BLaER1 (cell line): ENCODE measurements around the gene VWA8.
"Not testable (repeated sequence)": the region's sequence is repeated elsewhere in the genome, so short reads cannot be mapped to it uniquely, and the experiment has no call there.

Experiments
- H3K27ac ChIP-seq: shearing (Covaris generic); formaldehyde crosslinking; 2 replicates; pipeline ENCODE4 v1.8.1; 2022
- H3K27me3 ChIP-seq: shearing (Covaris generic); formaldehyde crosslinking; 2 replicates; pipeline ENCODE4 v1.8.1; 2022
- H3K36me3 ChIP-seq: shearing (Covaris generic); formaldehyde crosslinking; 2 replicates; pipeline ENCODE4 v1.8.1; 2022
- H3K4me1 ChIP-seq: shearing (Covaris generic); formaldehyde crosslinking; 2 replicates; pipeline ENCODE4 v1.8.1; 2022
- H3K4me2 ChIP-seq: shearing (Covaris generic); formaldehyde crosslinking; 2 replicates; pipeline ENCODE4 v1.8.1; 2022
- H3K4me3 ChIP-seq: shearing (Covaris generic); formaldehyde crosslinking; 2 replicates; pipeline ENCODE4 v1.8.1; 2022
- H3K9ac ChIP-seq: shearing (Covaris generic); formaldehyde crosslinking; 2 replicates; pipeline ENCODE4 v1.8.1; 2022
- H3K9me3 ChIP-seq: shearing (Covaris generic); formaldehyde crosslinking; 2 replicates; pipeline ENCODE4 v1.8.1; 2022
- H4K20me1 ChIP-seq: shearing (Covaris generic); formaldehyde crosslinking; 2 replicates; pipeline ENCODE4 v1.8.1; 2022
- Cebpa-rat ChIP-seq: shearing (Covaris generic); IDR thresholded peaks from 2 replicates; pipeline ENCODE4 v1.8.1; 2022

The VWA8 gene

DNA sequence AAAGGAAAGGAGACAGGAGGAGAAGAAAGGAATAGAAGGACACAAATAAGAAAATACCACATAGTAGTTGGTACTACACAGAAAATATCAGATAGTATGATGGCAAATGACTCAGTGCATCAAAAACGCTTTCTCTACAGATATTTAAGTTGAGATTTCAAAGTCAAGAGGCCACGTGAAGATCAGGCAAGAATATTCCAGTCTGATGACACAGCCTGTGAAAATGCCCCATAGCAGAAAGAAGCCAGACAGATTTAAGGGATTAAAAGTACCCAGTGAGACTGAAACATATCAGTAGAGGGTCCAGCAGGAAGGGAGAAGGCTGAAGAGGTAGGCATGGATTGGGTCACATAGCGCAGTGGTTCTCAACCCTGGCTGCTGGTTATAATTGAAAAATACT is 113.7 kb downstream of the VWA8 start:
- Histone ChIP-seq H4K20me1 (no peaks in the 10 kb centered on the region), H3K4me3 (no peak overlapping the region), H3K4me2 (no peak overlapping the region), H3K27ac (no peak overlapping the region), H3K9me3 (peaks cover 10% of the 10 kb centered on the region; the same call in 1 of the 2 replicates), H3K9ac (no peak overlapping the region), H3K36me3 (no peaks in the 10 kb centered on the region; the same call in none of the 2 replicates), H3K27me3 (no peaks in the 10 kb centered on the region), H3K4me1 (peaks cover 11% of the 10 kb centered on the region)
- no peak for TF ChIP-seq Cebpa-rat

DNA sequence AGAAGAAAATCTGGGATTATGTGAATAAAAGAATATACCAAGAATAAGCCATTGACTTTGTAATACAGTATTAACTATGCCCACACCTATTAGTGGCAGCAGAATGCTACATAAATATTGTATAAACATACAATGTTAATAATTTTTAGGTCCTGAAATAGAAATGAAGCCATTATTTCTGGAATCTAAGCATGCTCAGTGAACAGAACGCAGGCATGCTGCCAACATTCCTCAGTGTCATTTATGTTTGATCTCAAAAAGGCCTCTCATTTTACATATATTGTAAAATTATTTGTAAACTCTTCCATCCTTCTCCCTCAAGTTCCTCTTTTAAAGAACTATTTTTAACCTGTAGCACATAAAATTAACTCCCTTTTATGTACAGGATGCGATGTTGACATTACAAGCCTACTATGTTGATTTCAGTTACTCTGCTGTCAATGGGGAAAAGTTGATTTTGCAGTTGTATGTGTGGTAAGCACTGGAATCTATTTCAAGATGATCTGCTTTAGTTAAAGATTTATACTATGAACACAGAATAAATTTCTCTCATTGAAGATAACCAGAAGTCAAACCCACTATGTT is 118.8 kb downstream of the VWA8 start:
- Histone ChIP-seq H3K4me1 (peaks cover 28% of the 10 kb centered on the region), H3K27me3 (no peaks in the 10 kb centered on the region), H3K9ac (no peak overlapping the region), H4K20me1 (no peaks in the 10 kb centered on the region), H3K4me3 (no peak overlapping the region), H3K27ac (0 out of 2 replicates have a peak overlapping the region, but pooled peaks have one; percentile 28), H3K9me3 (peaks cover 10% of the 10 kb centered on the region; the same call in 1 of the 2 replicates), H3K4me2 (peak overlapping the region; percentile 68), H3K36me3 (peaks cover 8% of the 10 kb centered on the region; the same call in 1 of the 2 replicates)
- TF ChIP-seq Cebpa-rat = no peak

DNA sequence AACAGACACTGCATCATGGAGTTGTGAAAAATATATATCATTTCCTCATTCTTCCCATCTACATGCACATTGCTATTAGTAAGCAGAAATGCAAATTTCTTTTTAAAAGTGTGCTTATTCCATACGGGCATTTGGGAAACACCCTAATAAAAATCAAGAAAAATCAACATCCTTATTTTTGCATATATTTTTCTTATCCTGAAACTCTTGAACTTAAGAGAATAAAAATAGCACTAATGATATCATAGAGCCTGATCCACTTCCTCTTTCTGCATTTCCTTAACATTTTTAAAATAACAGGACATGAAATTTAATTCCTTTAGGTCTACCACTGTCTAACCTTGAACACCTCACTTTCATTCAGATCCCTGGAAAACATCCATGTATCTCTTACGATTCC is 123.3 kb downstream of the VWA8 start:
- H3K27me3 ChIP-seq = no peaks in the 10 kb centered on the region
- H3K36me3 ChIP-seq = peaks cover 14% of the 10 kb centered on the region; the same call in 1 of the 2 replicates
- no peak overlapping the region for H3K9ac ChIP-seq
- no peak overlapping the region for H3K27ac ChIP-seq
- peaks cover 5% of the 10 kb centered on the region for H3K9me3 ChIP-seq
- TF ChIP-seq Cebpa-rat = no peak
- no peaks in the 10 kb centered on the region for H4K20me1 ChIP-seq
- H3K4me2 ChIP-seq = peak overlapping the region; percentile 23
- H3K4me1 ChIP-seq = peaks cover 23% of the 10 kb centered on the region
- no peak overlapping the region for H3K4me3 ChIP-seq

DNA sequence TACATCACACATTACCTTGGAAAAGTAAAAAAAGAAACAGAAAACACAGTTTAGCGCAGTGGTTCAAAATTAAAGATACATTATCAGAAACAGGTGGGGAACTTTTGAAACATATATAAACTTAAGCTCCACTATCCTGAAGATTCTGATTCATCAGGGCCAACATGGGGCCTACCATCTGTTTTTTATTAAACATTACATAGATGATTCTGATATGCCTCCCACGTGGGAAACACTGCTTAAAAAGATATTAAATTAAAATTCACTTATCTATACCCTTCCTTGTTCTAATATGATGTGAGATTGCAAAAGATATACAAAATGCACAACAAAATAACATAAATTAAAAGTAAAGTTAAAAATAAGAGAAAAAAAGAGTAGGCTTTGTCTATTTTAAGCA is 125.0 kb downstream of the VWA8 start:
- Histone ChIP-seq H3K4me1 (peaks cover 14% of the 10 kb centered on the region), H4K20me1 (no peaks in the 10 kb centered on the region), H3K36me3 (peaks cover 14% of the 10 kb centered on the region; the same call in 1 of the 2 replicates), H3K27me3 (no peaks in the 10 kb centered on the region), H3K27ac (no peak overlapping the region), H3K4me3 (no peak overlapping the region), H3K4me2 (no peak overlapping the region), H3K9me3 (peaks cover 5% of the 10 kb centered on the region), H3K9ac (no peak overlapping the region)
- no peak for TF ChIP-seq Cebpa-rat

DNA sequence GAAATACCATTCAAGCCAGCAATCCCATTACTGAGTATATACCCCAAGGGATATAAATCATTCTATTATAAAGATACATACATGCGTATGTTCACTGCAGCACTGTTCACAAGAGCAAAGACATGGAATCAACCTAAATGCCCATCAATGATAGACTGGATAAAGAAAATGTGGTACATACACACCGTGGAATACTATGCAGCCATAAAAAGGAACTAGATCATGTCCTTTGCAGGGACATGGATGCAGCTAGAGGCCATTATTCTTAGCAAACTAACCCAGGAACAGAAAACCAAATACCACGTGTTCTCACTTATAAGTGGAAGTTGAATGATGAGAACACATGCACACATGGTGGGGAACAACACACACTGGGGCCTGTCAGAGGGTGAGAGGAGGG is 126.2 kb downstream of the VWA8 start:
- H3K9me3 ChIP-seq, H4K20me1 ChIP-seq, H3K4me3 ChIP-seq, H3K36me3 ChIP-seq, H3K27me3 ChIP-seq, H3K9ac ChIP-seq, H3K27ac ChIP-seq, H3K4me2 ChIP-seq: not testable (repeated sequence)
- peaks cover 14% of the 10 kb centered on the region for H3K4me1 ChIP-seq

DNA sequence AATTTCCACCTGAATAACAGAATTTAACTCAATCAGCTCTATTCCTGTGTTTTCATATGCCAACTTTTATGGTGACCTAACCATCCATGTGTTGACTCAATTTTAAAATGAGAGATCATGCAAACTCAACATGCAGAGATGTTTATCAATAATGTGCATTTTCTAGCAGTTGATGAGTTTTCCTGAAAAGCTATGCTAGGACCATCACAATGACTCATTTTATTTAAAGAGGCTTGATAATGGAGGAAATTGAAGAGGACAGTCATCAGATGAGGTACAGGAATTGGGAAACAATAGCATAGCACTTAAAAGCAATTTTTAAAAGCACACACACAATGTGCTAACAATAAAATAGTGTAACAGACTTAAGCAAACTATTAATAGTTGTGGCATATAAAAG is 127.1 kb downstream of the VWA8 start:
- H3K36me3 ChIP-seq = peaks cover 7% of the 10 kb centered on the region; the same call in 1 of the 2 replicates
- no peak overlapping the region for H3K4me2 ChIP-seq
- H3K27ac ChIP-seq = no peak overlapping the region
- TF ChIP-seq Cebpa-rat = no peak
- peaks cover 14% of the 10 kb centered on the region for H3K4me1 ChIP-seq
- H3K9me3 ChIP-seq = peaks cover 5% of the 10 kb centered on the region
- no peaks in the 10 kb centered on the region for H4K20me1 ChIP-seq
- H3K9ac ChIP-seq = no peak overlapping the region
- H3K4me3 ChIP-seq = no peak overlapping the region
- no peaks in the 10 kb centered on the region for H3K27me3 ChIP-seq

DNA sequence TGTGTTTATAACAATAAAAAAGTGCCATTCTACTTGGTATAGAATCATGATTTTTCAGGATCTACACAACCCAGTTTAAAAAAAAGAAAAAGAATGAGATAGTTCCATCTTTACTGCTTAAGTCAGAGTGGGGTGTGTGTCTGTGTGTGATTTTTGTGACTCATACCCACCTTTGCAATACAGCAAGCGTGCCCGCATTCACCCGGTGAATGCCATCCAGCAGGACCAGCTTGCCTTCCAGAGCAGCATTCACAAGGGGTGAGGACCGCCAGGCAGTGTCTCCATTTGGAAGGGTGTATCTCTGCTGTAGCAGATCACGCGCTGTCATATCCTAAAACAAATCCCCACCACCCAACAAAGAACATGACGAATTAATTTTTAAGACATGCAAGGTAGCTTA is 127.7 kb downstream of the VWA8 start:
- no peak overlapping the region for H3K9ac ChIP-seq
- TF ChIP-seq Cebpa-rat = no peak
- H3K36me3 ChIP-seq = peaks cover 7% of the 10 kb centered on the region; the same call in 1 of the 2 replicates
- H3K4me1 ChIP-seq = peaks cover 13% of the 10 kb centered on the region
- peaks cover 5% of the 10 kb centered on the region for H3K9me3 ChIP-seq
- no peaks in the 10 kb centered on the region for H4K20me1 ChIP-seq
- no peak overlapping the region for H3K4me3 ChIP-seq
- no peaks in the 10 kb centered on the region for H3K27me3 ChIP-seq
- no peak overlapping the region for H3K27ac ChIP-seq
- H3K4me2 ChIP-seq = no peak overlapping the region

DNA sequence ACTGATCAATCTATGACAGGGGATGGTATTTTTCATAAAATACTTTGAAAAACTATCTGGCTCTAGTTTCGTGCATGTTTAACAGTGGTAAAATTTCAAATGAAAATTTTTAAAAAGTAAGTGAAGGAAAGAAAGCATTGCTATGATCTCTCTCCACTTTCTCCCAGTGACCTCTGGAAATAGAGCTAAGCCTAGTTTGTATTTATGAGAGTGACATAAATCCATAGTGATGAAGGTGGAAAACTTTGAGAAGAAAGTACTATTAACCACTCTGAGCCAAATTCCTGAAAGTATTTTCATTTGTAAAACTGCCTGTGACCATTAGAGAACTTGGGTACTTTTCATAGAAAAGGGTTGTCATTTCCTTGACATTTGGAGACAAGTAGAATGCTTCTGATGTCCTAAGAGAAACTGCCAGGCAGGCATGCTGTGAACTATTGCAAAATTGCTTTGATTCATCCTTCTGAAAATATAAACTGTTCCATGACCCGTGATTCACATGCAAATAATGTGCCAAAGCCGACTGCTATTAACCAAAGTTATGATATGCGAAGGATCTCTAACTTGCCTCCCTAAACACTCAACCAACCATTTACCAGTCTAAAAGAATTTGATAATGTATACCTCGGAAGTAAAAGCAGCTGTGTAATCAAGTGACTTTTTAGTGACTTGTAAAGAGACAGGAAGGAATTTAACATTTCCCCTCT is 133.2 kb downstream of the VWA8 start:
- no peaks in the 10 kb centered on the region for H4K20me1 ChIP-seq
- no peak overlapping the region for H3K9ac ChIP-seq
- H3K27ac ChIP-seq = no peak overlapping the region
- no peak overlapping the region for H3K4me2 ChIP-seq
- H3K4me1 ChIP-seq = no peaks in the 10 kb centered on the region
- TF ChIP-seq Cebpa-rat = no peak
- peaks cover 4% of the 10 kb centered on the region; the same call in 1 of the 2 replicates for H3K36me3 ChIP-seq
- H3K27me3 ChIP-seq = no peaks in the 10 kb centered on the region
- H3K9me3 ChIP-seq = no peaks in the 10 kb centered on the region
- no peak overlapping the region for H3K4me3 ChIP-seq

DNA sequence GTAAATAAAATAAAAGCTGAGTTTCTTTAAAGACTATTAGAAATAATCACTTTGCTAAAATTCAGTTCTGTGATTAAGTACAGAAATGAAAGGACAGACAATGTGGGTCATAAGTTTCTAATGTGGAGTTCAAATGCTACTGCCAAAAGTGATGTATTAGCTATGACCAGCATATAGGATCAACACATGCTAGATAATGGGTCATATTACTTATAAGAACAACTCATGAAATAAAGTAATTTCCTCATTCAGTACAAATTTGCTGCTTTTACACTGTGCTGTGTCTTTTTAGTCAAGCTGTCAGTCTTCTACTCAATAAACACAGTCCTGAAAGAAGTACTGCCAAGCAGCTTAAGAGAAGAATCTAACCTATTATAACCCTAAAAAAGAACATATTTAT is 135.2 kb downstream of the VWA8 start:
- Histone ChIP-seq H3K27ac (no peak overlapping the region), H3K4me2 (no peak overlapping the region), H3K4me1 (peaks cover 5% of the 10 kb centered on the region; the same call in 1 of the 2 replicates), H3K4me3 (no peak overlapping the region), H3K9ac (no peak overlapping the region), H3K9me3 (no peaks in the 10 kb centered on the region), H4K20me1 (no peaks in the 10 kb centered on the region), H3K36me3 (peaks cover 4% of the 10 kb centered on the region; the same call in 1 of the 2 replicates), H3K27me3 (no peaks in the 10 kb centered on the region)
- TF ChIP-seq Cebpa-rat = no peak

DNA sequence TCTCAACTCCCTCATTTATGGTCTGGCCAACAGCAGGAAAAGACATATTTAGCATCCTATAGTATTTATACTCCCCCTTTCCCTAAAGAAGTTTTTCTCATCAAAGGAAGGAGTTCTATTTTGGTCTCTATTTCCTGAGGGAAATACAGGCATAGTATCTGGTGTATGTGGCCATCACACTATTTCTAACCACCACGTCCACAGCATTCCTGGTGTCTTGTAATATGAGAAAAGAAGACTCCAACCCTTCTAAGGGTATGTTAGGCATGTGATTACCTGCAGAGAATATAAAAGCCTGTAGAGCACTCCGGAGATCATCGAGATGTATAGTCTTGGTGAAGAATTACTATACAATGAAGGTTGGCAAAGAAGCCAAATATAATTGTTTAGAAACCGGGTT is 137.4 kb downstream of the VWA8 start:
- Histone ChIP-seq H3K36me3 (peaks cover 11% of the 10 kb centered on the region; the same call in 1 of the 2 replicates), H3K4me1 (peaks cover 6% of the 10 kb centered on the region; the same call in 1 of the 2 replicates), H3K27me3 (no peaks in the 10 kb centered on the region)

More for the DNA sequence above, 137.4 kb downstream of the VWA8 start:
- Histone ChIP-seq H3K27ac (no peak overlapping the region), H3K4me2 (no peak overlapping the region), H3K9me3 (no peaks in the 10 kb centered on the region), H3K9ac (no peak overlapping the region), H3K4me3 (no peak overlapping the region), H4K20me1 (no peaks in the 10 kb centered on the region)
- TF ChIP-seq Cebpa-rat = no peak
